ENCODE data around the gene SRPRA.

GRCh38 chr11:126231725-126232459, 36.8 kb downstream of the SRPRA start:
- TF ChIP-seq EZH2 (IDR thresholded peaks at IDR 0.05): no peak
- no peak for TF ChIP-seq POLR2AphosphoS5 (IDR thresholded peaks at IDR 0.05; ENCODE audit: borderline replicate concordance, low read depth, low read length)
- no peak for TF ChIP-seq FOXP2 (optimal IDR thresholded peaks at IDR 0.05; ENCODE audit: control extremely low read depth, extremely low read length, insufficient read depth)

All from SK-N-MC (cell line).